CD4-positive, alpha-beta T cell (primary cell): ENCODE measurements around the gene PRRC2B. TPM values are rescaled to one million over a fixed set of nuclear protein-coding genes. Genes with fewer than 3 reads are reported as not detected.

Experiments
- ATAC-seq: fragments of 200-7000 bp; cut with Tn5 transposase; one replicate; pipeline ENCODE4 v1.10.0; 2022; ENCODE audit warnings: mild to moderate bottlenecking; ENCODE audit not compliant: poor library complexity
- CTCF ChIA-PET: fragments of 350-600 bp; sonication (Branson Sonifier 250); formaldehyde crosslinking; loops from one replicate; lab custom pipeline; 2021; ENCODE audit warnings: antibody characterized with exemption, inconsistent platforms; lab: Charles Lee
- POLR2A ChIA-PET: fragments of 350-600 bp; sonication (Branson Sonifier 250); formaldehyde crosslinking; loops from one replicate; lab custom pipeline; 2021; ENCODE audit warnings: antibody characterized with exemption, inconsistent platforms; lab: Charles Lee
- DNase-seq, 14 experiments: peaks; one replicate each; pipeline ENCODE4 v3.0.0-alpha.2; 2013 to 2020; ENCODE audit warnings: mixed read lengths in 2 of 14
- H3K27ac ChIP-seq, 2 donors: one replicate each; pipeline versions ENCODE4 v1.5.1 to v1.7.0; 2013; ENCODE audit warnings: low read length in 2 of 2, low read depth in 1 of 2, mild to moderate bottlenecking in 1 of 2
- H3K27me3 ChIP-seq, 2 experiments: 1 replicate in 1 of 2; 2 replicates in 1 of 2; pipeline versions ENCODE4 v1.6.1 to v1.7.0; 2013; ENCODE audit warnings: low read length in 2 of 2, control low read depth in 1 of 2, mild to moderate bottlenecking in 1 of 2, moderate library complexity in 1 of 2; ENCODE audit not compliant: insufficient read depth in 2 of 2, control insufficient read depth in 1 of 2
- H3K36me3 ChIP-seq: one replicate; pipeline ENCODE4 v1.6.1; 2013; ENCODE audit warnings: low read length, control low read depth; ENCODE audit not compliant: insufficient read depth
- H3K4me1 ChIP-seq: one replicate; pipeline ENCODE4 v1.6.1; 2013; ENCODE audit warnings: low read length, control low read depth; ENCODE audit not compliant: insufficient read depth
- H3K4me3 ChIP-seq: one replicate; pipeline ENCODE4 v1.5.1; 2013; ENCODE audit warnings: mild to moderate bottlenecking, low read length, moderate library complexity
- H3K9me3 ChIP-seq, 2 experiments: 1 replicate in 1 of 2; 2 replicates in 1 of 2; pipeline versions ENCODE4 v1.6.1 to v1.7.0; 2013; ENCODE audit warnings: low read length in 2 of 2, mild to moderate bottlenecking in 2 of 2, control low read depth in 1 of 2, moderate library complexity in 1 of 2; ENCODE audit not compliant: control insufficient read depth in 1 of 2, insufficient read depth in 1 of 2
- H3K27ac Mint-ChIP-seq: one replicate; pipeline ENCODE4 v1.8.0; 2020; ENCODE audit warnings: mixed read lengths
- H3K27me3 Mint-ChIP-seq: one replicate; pipeline ENCODE4 v1.8.0; 2021; ENCODE audit warnings: mixed read lengths
- H3K36me3 Mint-ChIP-seq: one replicate; pipeline ENCODE4 v1.8.0; 2021; ENCODE audit warnings: low read depth, mixed read lengths
- H3K4me1 Mint-ChIP-seq: one replicate; pipeline ENCODE4 v1.8.0; 2021; ENCODE audit warnings: low read depth, mixed read lengths
- H3K4me3 Mint-ChIP-seq: one replicate; pipeline ENCODE4 v1.8.0; 2020; ENCODE audit warnings: mild to moderate bottlenecking, mixed read lengths
- H3K9me3 Mint-ChIP-seq: one replicate; pipeline ENCODE4 v1.8.0; 2020; ENCODE audit warnings: mixed read lengths
- intact Hi-C, 2 experiments: fragments of 100-400 bp; cut with DNase I in 1 of 2; cut with micrococcal nuclease in 1 of 2; formaldehyde crosslinking; loops; one replicate each; pipeline versions ENCODE4 v1.15.1 to v1.9.0; 2023 to 2025; cut with DNase I, micrococcal nuclease
- total RNA-seq, 174 experiments: library from RNA in 2 of 174; stranded (reverse) in 2 of 174; gene quantifications; one replicate each; pipeline ENCODE4 v1.2.3 and lab custom pipeline; 2021 to 2026
- TF ChIP-seq, protein P1 (sequence below): fragments of 200-600 bp; IDR thresholded peaks from one replicate; pipeline ENCODE4 v1.8.0; 2022; ENCODE audit warnings: antibody characterized with exemption, mild to moderate bottlenecking

The PRRC2B gene
- total RNA-seq, 2 experiments from 2014 or later = 256 to 268 TPM

DNA sequence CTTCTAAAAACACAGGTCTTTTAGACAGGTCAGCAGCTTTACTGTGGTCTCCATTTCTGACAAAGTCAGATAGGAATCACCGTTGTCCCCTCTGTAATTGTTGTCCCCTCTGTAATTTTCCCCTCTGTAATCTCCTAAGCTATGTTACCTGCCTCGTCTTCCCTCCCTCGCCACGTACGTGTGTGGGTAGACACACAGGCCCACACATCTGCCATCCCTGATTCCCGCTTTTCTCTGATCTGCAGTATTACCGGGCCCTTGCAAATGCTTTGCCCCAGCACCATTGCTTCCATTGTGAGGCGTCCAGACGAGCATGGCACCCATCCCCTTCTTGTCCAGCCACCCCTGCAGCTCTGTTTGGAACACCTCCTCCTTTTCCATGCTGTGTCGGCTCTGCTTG is 63.9 kb downstream of the PRRC2B start:
- peaks cover 16% of the 10 kb centered on the region for H3K4me1 Mint-ChIP-seq
- peaks cover 94% of the 10 kb centered on the region for H3K36me3 Mint-ChIP-seq
- no peak overlapping the region for H3K27ac Mint-ChIP-seq
- no peak for DNase-seq
- intact Hi-C loops = no loop called here
- no peaks in the 10 kb centered on the region for H3K9me3 Mint-ChIP-seq
- no peak overlapping the region for H3K27ac ChIP-seq
- no peaks in the 10 kb centered on the region for H3K27me3 ChIP-seq
- TF ChIP-seq, protein P1, sequence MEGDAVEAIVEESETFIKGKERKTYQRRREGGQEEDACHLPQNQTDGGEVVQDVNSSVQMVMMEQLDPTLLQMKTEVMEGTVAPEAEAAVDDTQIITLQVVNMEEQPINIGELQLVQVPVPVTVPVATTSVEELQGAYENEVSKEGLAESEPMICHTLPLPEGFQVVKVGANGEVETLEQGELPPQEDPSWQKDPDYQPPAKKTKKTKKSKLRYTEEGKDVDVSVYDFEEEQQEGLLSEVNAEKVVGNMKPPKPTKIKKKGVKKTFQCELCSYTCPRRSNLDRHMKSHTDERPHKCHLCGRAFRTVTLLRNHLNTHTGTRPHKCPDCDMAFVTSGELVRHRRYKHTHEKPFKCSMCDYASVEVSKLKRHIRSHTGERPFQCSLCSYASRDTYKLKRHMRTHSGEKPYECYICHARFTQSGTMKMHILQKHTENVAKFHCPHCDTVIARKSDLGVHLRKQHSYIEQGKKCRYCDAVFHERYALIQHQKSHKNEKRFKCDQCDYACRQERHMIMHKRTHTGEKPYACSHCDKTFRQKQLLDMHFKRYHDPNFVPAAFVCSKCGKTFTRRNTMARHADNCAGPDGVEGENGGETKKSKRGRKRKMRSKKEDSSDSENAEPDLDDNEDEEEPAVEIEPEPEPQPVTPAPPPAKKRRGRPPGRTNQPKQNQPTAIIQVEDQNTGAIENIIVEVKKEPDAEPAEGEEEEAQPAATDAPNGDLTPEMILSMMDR = no peak
- ATAC-seq = no peak
- H3K4me1 ChIP-seq = peaks cover 2% of the 10 kb centered on the region
- CTCF ChIA-PET = no interaction called here
- H3K9me3 ChIP-seq = no peaks in the 10 kb centered on the region
- H3K27me3 Mint-ChIP-seq = no peaks in the 10 kb centered on the region
- H3K36me3 ChIP-seq = peaks cover 82% of the 10 kb centered on the region
- POLR2A ChIA-PET = interaction anchor here (0.6 kb wide), 3 partner anchors 24 to 65 kb away, joined by 3 read pairs; no protein-coding TSS in a partner anchor
- H3K4me3 Mint-ChIP-seq = peak overlapping the region; percentile 30
- H3K4me3 ChIP-seq = no peak overlapping the region

DNA sequence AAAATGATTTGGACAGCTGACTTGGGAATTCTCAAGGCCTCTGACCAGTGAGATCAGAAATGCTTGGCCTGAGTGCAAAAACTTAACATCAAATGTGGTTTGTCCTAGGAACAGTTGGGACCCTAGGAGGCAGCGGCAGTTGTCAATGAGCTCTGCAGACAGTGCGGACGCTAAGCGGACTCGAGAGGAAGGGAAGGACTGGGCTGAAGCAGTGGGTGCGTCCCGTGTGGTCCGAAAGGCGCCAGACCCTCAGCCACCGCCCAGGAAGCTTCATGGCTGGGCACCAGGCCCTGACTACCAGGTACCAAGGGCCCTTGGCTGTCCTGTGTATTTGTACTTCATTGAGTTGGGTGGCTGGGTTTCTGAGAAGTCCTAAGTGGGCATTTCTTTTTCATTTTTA is 65.2 kb downstream of the PRRC2B start:
- Histone ChIP-seq H3K36me3 (peaks cover 81% of the 10 kb centered on the region), H3K27me3 (no peaks in the 10 kb centered on the region), H3K27ac (no peak overlapping the region), H3K4me3 (no peak overlapping the region), H3K4me1 (peaks cover 2% of the 10 kb centered on the region), H3K9me3 (no peaks in the 10 kb centered on the region)
- Mint-ChIP-seq H3K4me3 (no peak overlapping the region), H3K4me1 (peaks cover 14% of the 10 kb centered on the region), H3K27me3 (no peaks in the 10 kb centered on the region), H3K36me3 (peaks cover 95% of the 10 kb centered on the region), H3K27ac (no peak overlapping the region), H3K9me3 (no peaks in the 10 kb centered on the region)
- TF ChIP-seq, protein P1 = no peak
- ATAC-seq (no peak), DNase-seq (no peak)
- intact Hi-C loops = no loop called here
- ChIA-PET POLR2A (no interaction called here), CTCF (interaction anchor here (0.9 kb wide), 1 partner anchor 109 kb away, joined by 4 read pairs; no protein-coding TSS in a partner anchor)

DNA sequence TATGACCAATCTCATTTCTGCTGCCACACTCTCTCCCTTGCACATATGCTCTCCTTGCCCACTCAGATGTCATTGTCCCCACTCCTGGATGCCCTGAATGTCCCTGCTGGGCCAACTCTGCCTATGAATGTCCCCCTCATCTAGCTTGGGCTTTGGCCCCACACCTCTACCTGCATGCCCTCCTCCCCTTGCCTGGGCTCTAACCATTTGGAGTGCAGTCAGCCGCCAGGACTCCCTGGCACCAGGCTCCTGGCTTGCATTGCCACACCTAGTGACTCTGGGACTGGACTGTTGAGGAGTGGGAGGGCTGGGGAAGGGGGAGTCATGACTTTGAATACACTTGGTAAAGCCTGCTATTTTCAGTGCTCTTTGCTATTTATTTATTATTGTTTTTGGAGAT is 67.3 kb downstream of the PRRC2B start:
- Mint-ChIP-seq H3K4me1 (peaks cover 12% of the 10 kb centered on the region), H3K9me3 (no peaks in the 10 kb centered on the region), H3K27ac (peak overlapping the region; percentile 15), H3K4me3 (no peak overlapping the region), H3K36me3 (peaks cover 96% of the 10 kb centered on the region), H3K27me3 (no peaks in the 10 kb centered on the region)
- ChIA-PET CTCF (no interaction called here), POLR2A (no interaction called here)
- TF ChIP-seq, protein P1 = no peak
- intact Hi-C loops = no loop called here
- Histone ChIP-seq H3K4me1 (no peaks in the 10 kb centered on the region), H3K36me3 (peaks cover 87% of the 10 kb centered on the region), H3K9me3 (no peaks in the 10 kb centered on the region), H3K4me3 (no peak overlapping the region), H3K27me3 (no peaks in the 10 kb centered on the region), H3K27ac (no peak overlapping the region)
- DNase-seq (no peak), ATAC-seq (no peak)
